Stimulated activated CD4-positive, alpha-beta T cell treated with anti-CD3 and anti-CD28 coated beads, TNF-alpha, amount 100 ng/mL, for 48 hours (primary cell): Measurements from ENCODE around the gene EZH1.

Experiments used
- DNase-seq, 3 donors: peaks; one replicate each; pipeline ENCODE4 v3.0.0-alpha.2; 2020; ENCODE audit warnings: low read depth in 3 of 3

Gene EZH1

DNA sequence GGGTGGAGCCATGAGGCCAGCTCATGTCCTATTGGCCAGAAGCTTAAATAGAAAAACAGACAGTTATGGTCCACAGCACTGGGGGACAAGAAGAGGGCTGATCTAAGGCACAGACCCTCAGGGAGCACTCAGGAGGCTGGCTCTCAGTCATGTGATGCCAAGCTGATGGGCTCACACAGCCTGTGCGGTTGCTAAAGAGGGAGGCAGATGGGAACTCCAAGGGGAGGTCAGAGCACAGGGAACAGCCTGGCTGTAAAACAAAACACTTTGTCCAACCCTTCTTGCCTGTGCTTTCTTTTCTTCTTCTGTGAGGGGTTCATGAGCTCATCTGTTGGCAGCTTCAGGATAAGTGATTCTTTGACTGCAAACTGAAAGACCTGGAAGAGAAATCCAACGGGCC lies 35.3 kb downstream of the EZH1 start:
- no peak for DNase-seq

DNA sequence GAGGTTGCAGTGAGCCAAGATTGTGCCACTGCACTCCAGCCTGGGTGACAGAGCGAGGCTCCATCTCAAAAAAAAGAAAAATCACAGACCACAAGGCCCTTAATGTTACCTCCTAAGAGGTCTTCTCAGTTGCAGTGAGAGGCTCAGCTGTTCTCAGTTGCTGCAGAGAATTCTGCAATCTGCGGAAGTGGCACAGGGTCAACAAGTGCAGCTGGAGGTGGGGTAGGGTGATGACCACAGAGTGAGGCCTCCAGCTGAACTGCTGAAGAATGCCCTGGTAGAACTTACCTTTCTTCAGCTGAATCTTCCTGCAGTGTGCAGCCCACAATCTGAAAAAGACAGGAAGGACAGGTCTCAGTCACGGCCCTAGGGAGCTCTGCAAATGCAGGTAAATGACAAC lies 36.3 kb downstream of the EZH1 start:
- no peak for DNase-seq

DNA sequence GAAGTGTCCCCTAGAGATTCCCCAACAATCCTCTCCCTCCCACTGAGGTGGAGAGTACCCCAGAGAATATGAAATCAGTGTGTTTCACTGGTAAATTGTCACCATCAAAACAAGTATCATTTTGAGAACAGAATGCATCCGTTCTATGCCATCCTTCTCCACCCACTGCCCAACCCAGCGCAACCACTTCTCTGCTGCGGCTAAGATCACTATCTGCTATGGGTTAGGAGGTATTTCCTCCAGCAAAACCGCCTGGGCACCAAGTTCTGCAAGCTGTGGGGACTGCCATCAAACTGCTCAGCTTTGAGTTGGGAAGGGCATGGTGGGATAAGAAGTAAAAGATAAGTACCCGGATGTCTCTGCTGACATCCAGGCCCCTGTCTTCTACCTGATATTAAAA lies 38.1 kb downstream of the EZH1 start:
- DNase-seq, result peak in 2 of 3 donors; percentile 27 to 42

DNA sequence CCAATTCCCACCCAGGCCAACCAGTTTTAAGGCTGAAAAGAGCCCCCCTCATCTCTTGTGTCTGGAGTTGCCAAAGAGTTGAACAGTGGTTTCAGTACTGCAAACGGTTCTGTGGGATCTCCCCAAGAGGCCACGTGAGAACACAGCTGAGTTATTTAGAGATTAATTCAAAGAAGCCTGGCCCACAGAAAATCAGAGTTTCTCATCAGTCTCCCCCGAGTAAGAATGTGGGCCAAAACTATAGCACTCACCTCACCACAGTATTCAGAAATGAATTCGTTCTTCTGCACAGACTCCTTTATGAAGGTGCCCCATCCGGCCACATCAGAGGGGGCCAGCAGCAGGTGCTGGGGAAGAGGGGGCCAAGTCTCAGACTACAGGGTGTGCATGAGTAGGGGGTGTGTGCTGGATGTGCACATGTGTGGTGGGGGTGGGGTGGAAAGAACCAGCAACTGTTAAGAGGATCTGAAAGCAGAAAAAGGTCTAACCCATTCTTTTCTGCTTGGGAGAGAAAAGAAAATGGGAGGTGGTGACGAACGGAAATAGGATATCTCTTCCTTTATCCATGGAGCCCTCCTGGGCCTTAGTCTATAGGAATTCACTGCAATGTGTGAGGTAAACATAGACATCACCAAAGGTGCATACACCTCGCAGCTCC lies 39.9 kb downstream of the EZH1 start:
- peak; percentile 11 to 29 (median 15) for DNase-seq

DNA sequence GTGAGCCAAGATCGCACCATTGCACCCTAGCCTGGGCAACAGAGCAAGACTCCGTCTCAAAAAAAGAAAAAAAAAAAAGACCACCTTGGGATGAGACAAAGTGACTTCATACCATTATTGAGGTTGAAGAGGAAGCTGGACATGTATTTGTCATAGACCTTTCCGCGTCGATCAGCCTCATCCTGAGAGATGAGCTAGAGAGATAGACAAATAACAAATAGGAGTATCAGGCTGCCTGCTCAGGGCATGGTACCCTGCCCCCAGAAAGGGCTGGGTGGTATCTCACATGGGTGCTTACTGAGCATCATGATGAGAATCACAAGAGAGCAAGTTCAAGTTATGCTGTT lies 40.4 kb downstream of the EZH1 start:
- no peak for DNase-seq

- no peak for DNase-seq
These were observed 42.4 kb downstream of the EZH1 start for GRCh38 chr17:42702446-42702845.

GRCh38 chr17:42700586-42701289 lies 44.1 kb downstream of the EZH1 start:
- DNase-seq, result no peak

- no peak for DNase-seq
These were observed 45.5 kb downstream of the EZH1 start for GRCh38 chr17:42699415-42699740.

DNA sequence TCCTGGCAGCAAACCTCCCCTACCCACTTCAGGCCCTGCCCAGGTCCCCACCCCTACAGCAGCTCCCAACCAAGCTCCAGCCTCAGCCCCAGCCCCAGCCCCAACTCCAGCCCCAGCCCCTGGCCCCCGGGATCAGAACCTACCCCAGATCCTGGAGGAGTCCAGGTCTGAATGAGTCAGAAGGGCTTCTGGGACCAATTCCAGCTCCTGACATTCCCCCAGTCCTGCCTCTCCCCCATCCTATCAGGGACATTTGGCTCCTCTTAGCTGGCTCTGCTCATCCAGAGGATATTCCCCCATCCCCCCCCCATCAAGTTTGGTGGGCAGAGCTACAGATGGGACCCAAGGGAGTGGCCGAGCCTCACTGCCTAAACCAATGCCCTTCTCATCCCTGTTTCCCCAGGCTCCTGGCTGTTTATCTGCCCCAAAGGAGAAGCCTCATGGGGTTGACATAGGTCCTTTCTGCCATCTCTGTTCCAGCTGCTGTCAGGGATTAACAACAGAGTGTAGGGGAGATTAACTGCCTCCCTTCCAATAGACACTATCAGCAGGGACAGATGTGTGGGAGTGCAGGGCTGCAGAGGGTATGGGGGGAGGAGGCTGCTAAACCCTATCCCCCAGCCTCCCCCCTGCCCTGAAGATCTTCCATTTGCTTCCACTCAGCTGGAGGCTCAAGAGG lies 46.0 kb downstream of the EZH1 start:
- DNase-seq, result no peak

DNA sequence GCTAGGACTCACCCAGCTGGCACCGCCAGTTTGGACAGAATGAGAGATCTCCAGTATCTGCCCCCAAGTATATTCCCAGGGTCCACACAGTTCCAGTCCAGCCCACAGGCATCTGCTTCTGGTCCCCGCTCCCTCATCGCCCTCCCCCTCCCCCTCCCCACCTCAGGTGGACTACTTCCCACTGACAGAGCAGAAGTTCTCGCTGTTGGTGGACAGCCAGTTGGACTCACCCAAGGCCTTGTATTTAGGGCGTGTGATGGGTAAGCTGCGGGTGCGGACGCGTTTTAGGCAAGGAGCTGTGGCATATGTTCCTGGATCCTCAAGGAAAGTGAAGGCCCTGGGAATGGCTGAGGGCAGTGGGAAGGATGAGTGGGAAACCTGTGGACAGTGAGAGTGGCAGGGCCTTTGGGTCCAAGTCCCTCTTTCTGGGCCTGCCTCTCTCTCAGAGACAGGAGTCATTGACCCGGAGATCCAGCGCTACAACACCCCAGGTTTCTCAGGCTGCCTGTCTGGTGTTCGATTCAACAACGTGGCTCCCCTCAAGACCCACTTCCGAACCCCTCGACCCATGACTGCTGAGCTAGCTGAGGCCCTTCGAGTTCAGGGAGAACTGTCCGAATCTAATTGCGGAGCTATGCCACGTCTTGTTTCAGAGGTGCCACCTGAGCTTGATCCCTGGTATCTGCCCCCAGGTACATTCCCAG lies 47.6 kb downstream of the EZH1 start:
- DNase-seq, result no peak

DNA sequence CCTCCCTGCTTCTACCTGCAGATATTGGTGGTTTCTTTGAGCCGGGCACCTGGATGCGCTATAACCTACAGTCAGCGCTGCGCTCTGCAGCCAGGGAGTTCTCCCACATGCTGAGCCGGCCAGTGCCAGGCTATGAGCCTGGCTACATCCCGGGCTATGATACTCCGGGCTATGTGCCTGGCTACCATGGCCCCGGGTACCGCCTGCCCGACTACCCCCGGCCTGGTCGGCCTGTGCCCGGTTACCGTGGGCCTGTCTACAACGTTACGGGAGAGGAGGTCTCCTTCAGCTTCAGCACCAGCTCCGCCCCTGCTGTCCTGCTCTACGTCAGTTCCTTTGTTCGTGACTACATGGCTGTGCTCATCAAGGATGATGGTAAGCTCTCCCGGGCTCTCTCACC lies 49.3 kb downstream of the EZH1 start:
- no peak for DNase-seq

GRCh38 chr17:42694524-42694923 lies 50.3 kb downstream of the EZH1 start:
- no peak for DNase-seq

DNA sequence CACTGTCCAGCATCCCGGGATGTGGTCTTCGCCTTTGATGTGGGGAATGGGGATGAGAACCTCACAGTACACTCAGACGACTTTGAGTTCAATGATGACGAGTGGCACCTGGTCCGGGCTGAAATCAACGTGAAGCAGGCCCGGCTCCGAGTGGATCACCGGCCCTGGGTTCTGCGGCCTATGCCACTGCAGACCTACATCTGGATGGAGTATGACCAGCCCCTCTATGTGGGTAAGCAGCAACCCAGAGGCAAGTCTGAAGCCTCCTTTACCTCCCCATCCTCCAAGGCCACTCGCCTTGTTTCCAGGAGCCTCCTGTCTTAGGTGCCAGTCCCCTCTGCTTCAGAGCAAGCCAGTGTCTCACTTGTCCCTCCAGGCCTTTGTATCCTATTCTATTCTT lies 52.4 kb downstream of the EZH1 start:
- DNase-seq, result no peak

- DNase-seq, result no peak
These were observed 53.8 kb downstream of the EZH1 start for GRCh38 chr17:42691021-42691545.

DNA sequence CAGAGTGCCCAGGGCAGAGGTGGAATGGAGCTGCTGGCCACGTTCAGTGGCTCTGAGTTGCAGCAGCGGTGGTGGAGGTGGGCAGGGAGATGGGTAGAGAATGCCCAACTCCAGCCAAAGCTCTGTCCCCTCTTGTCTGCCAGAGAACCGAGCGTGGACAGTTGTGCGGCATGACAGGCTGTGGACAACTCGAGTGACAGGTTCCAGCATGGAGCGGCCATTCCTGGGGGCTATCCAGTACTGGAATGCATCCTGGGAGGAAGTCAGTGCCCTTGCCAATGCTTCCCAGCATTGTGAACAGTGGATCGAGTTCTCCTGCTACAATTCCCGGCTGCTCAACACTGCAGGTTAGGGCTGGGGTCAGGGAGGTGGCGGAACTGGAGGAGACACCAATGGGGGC lies 54.2 kb downstream of the EZH1 start:
- DNase-seq, result no peak

- no peak for DNase-seq
These were observed 57.0 kb downstream of the EZH1 start for GRCh38 chr17:42687707-42688320.

GRCh38 chr17:42686520-42687128 lies 58.2 kb downstream of the EZH1 start:
- no peak for DNase-seq

DNA sequence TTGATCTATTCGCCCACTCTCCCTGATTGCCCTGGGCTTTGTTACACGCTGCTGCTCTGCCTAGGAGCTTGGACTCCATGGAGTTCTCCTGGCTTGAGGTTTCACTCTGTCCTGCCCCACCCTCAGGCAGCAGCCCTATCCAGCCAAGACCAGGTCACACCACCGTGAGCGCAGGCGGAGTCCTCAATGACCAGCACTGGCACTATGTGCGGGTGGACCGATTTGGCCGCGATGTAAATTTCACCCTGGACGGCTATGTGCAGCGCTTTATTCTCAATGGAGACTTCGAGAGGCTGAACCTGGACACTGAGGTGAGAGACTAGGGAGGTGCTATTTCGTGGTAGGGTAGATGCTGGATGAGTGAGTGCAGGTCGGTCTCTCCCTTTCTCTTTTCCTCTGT lies 59.0 kb downstream of the EZH1 start:
- no peak for DNase-seq

GRCh38 chr17:42684929-42685556 lies 59.8 kb downstream of the EZH1 start:
- DNase-seq, result no peak

GRCh38 chr17:42683407-42684034 lies 61.3 kb downstream of the EZH1 start:
- DNase-seq, result no peak
